ENCODE data around the gene ST7. TPM values are rescaled to one million over a fixed set of nuclear protein-coding genes. Genes with fewer than 3 reads are reported as not detected.

The ST7 gene
- total and polyA plus RNA-seq, 7 donors, result 6.0 to 12.5 (median 7.3) TPM

GRCh38 chr7:117011419-117012260 lies 58.3 kb downstream of the ST7 start:
- peaks cover 30% of the 10 kb centered on the region for H3K4me1 ChIP-seq
- no peak for DNase-seq
- WGBS, 3 donors, result 76 to 81% (median 78%) methylated on average over 6 of the region's 6 CpGs
- no peak overlapping the region for H3K27ac ChIP-seq
- no peak for TF ChIP-seq CTCF (IDR thresholded peaks at IDR 0.05)
- no peaks in the 10 kb centered on the region for H3K9me3 ChIP-seq
- H3K27me3 ChIP-seq (ENCODE audit: insufficient read depth in 3 of 3, low read length in 2 of 3), result no peaks in the 10 kb centered on the region
- intact Hi-C loops (cut with DNase I), result loop anchor here in 1 of 2 donors (5.0 kb wide), 1 partner anchor 34 kb away; no protein-coding TSS in a partner anchor
- no peak overlapping the region for H3K4me3 ChIP-seq
- ATAC-seq, result no peak
- H3K36me3 ChIP-seq (ENCODE audit: insufficient read depth in 1 of 2, low read depth in 1 of 2), result no peaks in the 10 kb centered on the region

- Histone ChIP-seq H3K27ac (peak overlapping the region; percentile 17), H3K9me3 (no peaks in the 10 kb centered on the region), H3K36me3 (ENCODE audit: insufficient read depth in 1 of 2, low read depth in 1 of 2) (no peaks in the 10 kb centered on the region), H3K27me3 (ENCODE audit: insufficient read depth in 3 of 3, low read length in 2 of 3) (no peaks in the 10 kb centered on the region), H3K4me3 (no peak overlapping the region), H3K4me1 (peaks cover 34% of the 10 kb centered on the region)
- DNase-seq (no peak), ATAC-seq (no peak)
- intact Hi-C loops (cut with DNase I), result loop anchor here in 1 of 2 donors (5.0 kb wide), 1 partner anchor 35 kb away; no protein-coding TSS in a partner anchor
- 88 to 98% (median 90%) methylated on average over 2 of the region's 2 CpGs for WGBS, 3 donors
- no peak for TF ChIP-seq CTCF (IDR thresholded peaks at IDR 0.05)
Observed at GRCh38 chr7:117012284-117012683, 59.0 kb downstream of the ST7 start.

- no peak overlapping the region for H3K4me3 ChIP-seq
- H3K27ac ChIP-seq, result peak overlapping the region; percentile 17
- H3K36me3 ChIP-seq (ENCODE audit: insufficient read depth in 1 of 2, low read depth in 1 of 2), result no peaks in the 10 kb centered on the region
- H3K4me1 ChIP-seq, result peaks cover 38% of the 10 kb centered on the region
- peak; percentile 14 for TF ChIP-seq CTCF (IDR thresholded peaks at IDR 0.05)
- intact Hi-C loops (cut with DNase I), result loop anchor here in 1 of 2 donors (5.0 kb wide), 1 partner anchor 35 kb away; no protein-coding TSS in a partner anchor
- H3K27me3 ChIP-seq (ENCODE audit: insufficient read depth in 3 of 3, low read length in 2 of 3), result no peaks in the 10 kb centered on the region
- ATAC-seq (no peak), DNase-seq (no peak)
- no peaks in the 10 kb centered on the region for H3K9me3 ChIP-seq
- WGBS, 3 donors, result 73 to 86% (median 80%) methylated on average over 1 of the region's 1 CpG
Observed at GRCh38 chr7:117012696-117013095, 59.4 kb downstream of the ST7 start.

DNA sequence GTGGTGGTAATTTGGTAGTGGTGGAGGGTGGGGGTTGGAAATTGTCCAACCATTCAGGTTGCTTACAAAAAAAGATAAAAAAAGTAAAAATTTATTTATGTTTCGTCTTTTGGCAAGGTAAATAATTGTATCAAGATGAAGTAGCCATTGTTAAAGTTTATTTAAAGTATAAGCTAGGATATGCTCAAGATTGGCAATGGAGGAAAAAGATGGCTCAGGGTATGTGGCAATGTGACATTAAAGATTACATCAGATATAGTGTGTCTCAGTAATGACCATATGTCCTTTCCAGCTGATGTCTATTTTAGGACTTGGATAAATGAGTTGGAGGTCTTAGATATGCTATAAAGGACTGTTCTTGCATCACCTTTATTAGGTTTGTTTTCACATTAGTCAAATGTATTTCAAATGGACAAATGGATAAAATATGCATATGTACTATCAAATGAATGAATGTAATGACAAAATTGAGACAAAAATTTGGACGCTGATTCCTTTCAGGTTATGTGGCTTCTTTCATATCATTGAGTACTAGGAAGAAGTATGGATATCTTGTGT lies 60.9 kb downstream of the ST7 start:
- H3K4me1 ChIP-seq, result peaks cover 51% of the 10 kb centered on the region
- DNase-seq (no peak), ATAC-seq (peak in 3 of 4 donors; percentile 37 to 53 (median 48))
- 82 to 91% (median 86%) methylated on average over 2 of the region's 2 CpGs for WGBS, 3 donors
- no peaks in the 10 kb centered on the region for H3K9me3 ChIP-seq
- H3K27me3 ChIP-seq (ENCODE audit: insufficient read depth in 3 of 3, low read length in 2 of 3), result no peaks in the 10 kb centered on the region
- H3K4me3 ChIP-seq, result peak overlapping the region; percentile 61
- no peaks in the 10 kb centered on the region for H3K36me3 ChIP-seq (ENCODE audit: insufficient read depth in 1 of 2, low read depth in 1 of 2)
- intact Hi-C loops (cut with DNase I), result loop anchor here in 1 of 2 donors (5.0 kb wide), 1 partner anchor 37 kb away; no protein-coding TSS in a partner anchor
- TF ChIP-seq CTCF (IDR thresholded peaks at IDR 0.05), result no peak
- H3K27ac ChIP-seq, result peak overlapping the region; percentile 72
